AG09319 (cell line): ENCODE results near the gene ST6GALNAC6.

Experiments used
- DNase-seq: peaks from one replicate; pipeline ENCODE4 v3.0.0-alpha.2; 2010; ENCODE audit warnings: low read depth; ENCODE audit errors: extremely low read depth
- CTCF ChIP-seq: IDR thresholded peaks from 2 replicates; pipeline ENCODE4 v1.5.1; 2011; ENCODE audit warnings: low read depth, mild to moderate bottlenecking, inconsistent platforms, low read length, moderate library complexity

Gene ST6GALNAC6

GRCh38 chr9:127899128-127899943 lies at the start of gene ST6GALNAC6:
Gene ST6GALNAC6, minus strand, starts transcription at chr9:127899603. Its CDS starts 1,622 bp downstream, at chr9:127897981.
- DNase-seq = no peak
- TF ChIP-seq CTCF = no peak

GRCh38 chr9:127947841-127948710 lies 48.7 kb upstream of the ST6GALNAC6 start:
- TF ChIP-seq CTCF = no peak
- DNase-seq = no peak

- no peak for DNase-seq
Measured at GRCh38 chr9:127946728-127947127, 47.3 kb upstream of the ST6GALNAC6 start.

GRCh38 chr9:127945942-127946341 lies 46.5 kb upstream of the ST6GALNAC6 start:
- TF ChIP-seq CTCF = no peak
- DNase-seq = no peak

More at GRCh38 chr9:127946728-127947127, 47.3 kb upstream of the ST6GALNAC6 start:
- no peak for TF ChIP-seq CTCF

- no peak for TF ChIP-seq CTCF
- no peak for DNase-seq
Measured at GRCh38 chr9:127945338-127945737, 45.9 kb upstream of the ST6GALNAC6 start.

GRCh38 chr9:127944586-127945218 lies 45.3 kb upstream of the ST6GALNAC6 start:
- no peak for DNase-seq
- TF ChIP-seq CTCF = no peak

GRCh38 chr9:127943731-127944144 lies 44.3 kb upstream of the ST6GALNAC6 start:
- peak; percentile 95 for TF ChIP-seq CTCF
- no peak for DNase-seq
